Right cardiac atrium (tissue), 5 donors: ENCODE results near the gene DDX28. TPM values are rescaled to one million over a fixed set of nuclear protein-coding genes. Genes with fewer than 3 reads are reported as not detected.

ENCODE experiments used
- ATAC-seq, 2 donors: fragments of 200-7000 bp; cut with Tn5 transposase; one replicate each; pipeline versions ENCODE4 v1.8.0 to v1.9.1; 2020; ENCODE audit warnings: moderate library complexity in 2 of 2, mild to moderate bottlenecking in 1 of 2
- DNase-seq, 3 donors: peaks; one replicate each; pipeline ENCODE4 v3.0.0-alpha.2; 2020
- H3K27ac ChIP-seq: one replicate; pipeline ENCODE4 v1.5.1; 2013; ENCODE audit warnings: mild to moderate bottlenecking, low read length, control low read depth, moderate library complexity
- H3K27me3 ChIP-seq: one replicate; pipeline ENCODE4 v1.6.1; 2013; ENCODE audit not compliant: control insufficient read depth, insufficient read depth
- H3K4me1 ChIP-seq: one replicate; pipeline ENCODE4 v1.6.1; 2013; ENCODE audit warnings: low read length; ENCODE audit not compliant: control insufficient read depth, insufficient read depth
- H3K4me3 ChIP-seq: one replicate; pipeline ENCODE4 v1.5.1; 2013; ENCODE audit warnings: low read length, control low read depth
- H3K9me3 ChIP-seq: one replicate; pipeline ENCODE4 v1.6.1; 2013; ENCODE audit warnings: low read length; ENCODE audit not compliant: control insufficient read depth
- WGBS: extraction: QIAGEN DNeasy Blood & Tissue Kit; methylation state at CpG from one replicate; pipeline ENCODE4 v1.1.7; 2013; 5-methylcytosine and 5-hydroxymethylcytosine counted together
- intact Hi-C, 4 donors: fragments of 100-400 bp; cut with DNase I; formaldehyde crosslinking; loops; one replicate each; pipeline versions ENCODE4 v1.11.0 to v1.14.0; 2022 to 2023
- long read RNA-seq, 4 donors: library from polyadenylated mRNA; unstranded; transcript quantifications; one replicate each; pipeline ENCODE4 v2.0.0, GENCODE V29; 2020 to 2021
- polyA plus RNA-seq: library from polyadenylated mRNA; stranded (reverse); fragments of 200-250 nt; gene quantifications from one replicate; pipeline ENCODE4 v1.2.3, GENCODE V29; 2013
- total RNA-seq, 4 donors: library from RNA; stranded (reverse); fragmentation: NEBNext Ultra II Directional; extraction: Animal tissue kit (Norgen Biotek cat#: 25700); gene quantifications; one replicate each; pipeline ENCODE4 v1.2.1, GENCODE V29; 2021
- donor health status: healthy with polysubstance abuse.
- donor health status: DM: no; HTN: yes; CAD: no.
- donor health status: DM: no; HTN: no; CAD: no.
- donor health status: DM: no; HTN: yes; CAD: no; lungs with severe emphysema.
- donor health status: DM: yes; HTN: yes; CAD: no.

DDX28 gene, protein sequence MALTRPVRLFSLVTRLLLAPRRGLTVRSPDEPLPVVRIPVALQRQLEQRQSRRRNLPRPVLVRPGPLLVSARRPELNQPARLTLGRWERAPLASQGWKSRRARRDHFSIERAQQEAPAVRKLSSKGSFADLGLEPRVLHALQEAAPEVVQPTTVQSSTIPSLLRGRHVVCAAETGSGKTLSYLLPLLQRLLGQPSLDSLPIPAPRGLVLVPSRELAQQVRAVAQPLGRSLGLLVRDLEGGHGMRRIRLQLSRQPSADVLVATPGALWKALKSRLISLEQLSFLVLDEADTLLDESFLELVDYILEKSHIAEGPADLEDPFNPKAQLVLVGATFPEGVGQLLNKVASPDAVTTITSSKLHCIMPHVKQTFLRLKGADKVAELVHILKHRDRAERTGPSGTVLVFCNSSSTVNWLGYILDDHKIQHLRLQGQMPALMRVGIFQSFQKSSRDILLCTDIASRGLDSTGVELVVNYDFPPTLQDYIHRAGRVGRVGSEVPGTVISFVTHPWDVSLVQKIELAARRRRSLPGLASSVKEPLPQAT
- 1 to 10 TPM; 6.7 to 7.8 (median 7.4) TPM for total RNA-seq
- 8.4 TPM for polyA plus RNA-seq
- long read RNA-seq, donor 1, transcript DDX28-201 (1 exons, 2,169 nt) = major isoform, 10 of 10 reads
- long read RNA-seq, donor 1, partial matches to known transcripts = 0 of 10 reads
- long read RNA-seq, donor 1, other reads (novel, unspliced or antisense) = 0 of 10 reads
- long read RNA-seq, donor 2, transcript DDX28-201 (1 exons, 2,169 nt) = major isoform, 10 of 10 reads
- long read RNA-seq, donor 2, partial matches to known transcripts = 0 of 10 reads
- long read RNA-seq, donor 2, other reads (novel, unspliced or antisense) = 0 of 10 reads
- long read RNA-seq, donor 3, transcript DDX28-201 (1 exons, 2,169 nt) = major isoform, 41 of 41 reads
- long read RNA-seq, donor 3, partial matches to known transcripts = 0 of 41 reads
- long read RNA-seq, donor 3, other reads (novel, unspliced or antisense) = 0 of 41 reads
- long read RNA-seq, donor 4, transcript DDX28-201 (1 exons, 2,169 nt) = major isoform, 15 of 15 reads
- long read RNA-seq, donor 4, partial matches to known transcripts = 0 of 15 reads
- long read RNA-seq, donor 4, other reads (novel, unspliced or antisense) = 0 of 15 reads

DNA sequence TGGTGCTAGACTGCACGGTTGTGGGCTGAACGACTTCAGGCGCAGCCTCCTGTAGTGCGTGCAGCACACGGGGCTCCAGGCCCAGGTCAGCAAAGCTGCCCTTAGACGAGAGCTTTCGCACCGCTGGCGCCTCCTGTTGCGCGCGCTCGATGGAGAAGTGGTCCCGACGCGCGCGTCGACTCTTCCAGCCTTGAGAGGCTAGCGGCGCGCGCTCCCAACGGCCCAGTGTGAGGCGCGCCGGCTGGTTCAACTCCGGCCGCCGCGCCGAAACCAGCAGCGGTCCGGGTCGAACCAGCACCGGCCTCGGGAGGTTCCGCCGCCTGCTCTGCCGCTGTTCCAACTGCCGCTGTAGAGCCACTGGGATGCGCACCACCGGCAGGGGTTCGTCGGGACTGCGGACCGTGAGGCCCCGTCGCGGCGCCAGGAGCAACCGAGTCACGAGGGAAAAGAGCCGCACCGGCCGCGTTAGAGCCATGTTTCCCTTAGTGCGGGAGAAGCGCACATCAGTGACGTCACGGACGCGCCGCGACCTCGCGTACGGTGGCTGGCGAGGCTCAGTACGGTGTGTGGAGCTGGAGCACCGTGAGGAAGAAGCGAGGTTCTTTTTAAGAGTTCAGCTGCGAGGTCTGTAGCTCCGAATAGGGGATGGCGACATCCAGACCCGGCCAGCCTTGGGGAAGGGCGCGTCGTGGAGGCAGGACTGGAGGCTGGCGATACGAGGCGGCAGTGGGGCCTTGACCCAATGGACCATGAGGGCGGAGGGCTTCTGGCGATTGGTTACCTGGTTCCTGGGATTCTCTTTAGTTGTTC, at the start of gene DDX28, which contains the start of gene DUS2:
DDX28 (minus strand) TSS at position 505 of the 810 bp plus-strand sequence; CDS start at position 475, 30 bp downstream.
DUS2 (plus strand) TSS at position 557 of the 810 bp plus-strand sequence. CDS start 14,740 bp downstream, outside the sequence.
- DNase-seq = peak; percentile 91 to 97 (median 97)
- under 1% methylated on average over 84 of the region's 84 CpGs for WGBS
- intact Hi-C loops = no loop called here
- Histone ChIP-seq H3K27me3 (no peaks in the 10 kb centered on the region), H3K27ac (peak within 1 kb of the TSS; percentile 43), H3K4me3 (peak within 1 kb of the TSS; percentile 61), H3K9me3 (no peaks in the 10 kb centered on the region), H3K4me1 (peaks cover 10% of the 10 kb centered on the region)
- peak; percentile 96 to 97 for ATAC-seq

- Histone ChIP-seq H3K9me3 (no peaks in the 10 kb centered on the region), H3K4me3 (no peak overlapping the region), H3K27me3 (no peaks in the 10 kb centered on the region), H3K4me1 (peaks cover 10% of the 10 kb centered on the region), H3K27ac (peak overlapping the region; percentile 81)
- intact Hi-C loops = no loop called here
- peak in 1 of 3 donors; percentile 51 for DNase-seq
- 69% methylated on average over 9 of the region's 9 CpGs for WGBS
- peak; percentile 35 to 46 for ATAC-seq
Measured at GRCh38 chr16:68072038-68072695, 49.1 kb upstream of the DDX28 start.

DNA sequence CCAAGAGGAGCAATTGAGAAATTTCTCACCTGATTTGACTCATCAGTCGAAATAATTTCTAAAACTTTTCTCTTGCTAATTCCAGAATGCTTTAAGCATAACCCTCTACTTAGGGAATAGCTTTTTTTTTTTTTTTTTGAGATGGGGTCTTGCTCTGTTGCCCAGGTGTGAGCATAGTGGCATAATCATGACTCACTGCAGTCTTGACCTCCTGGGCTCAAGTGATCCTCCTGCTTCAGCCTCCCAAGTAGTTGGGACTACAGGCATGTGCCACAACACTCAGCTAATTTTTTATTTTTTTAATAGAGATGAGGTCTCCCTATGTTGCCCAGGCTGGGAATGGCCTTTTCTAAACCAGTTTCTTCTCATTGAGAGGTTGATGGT, 48.5 kb upstream of the DDX28 start:
- no peak overlapping the region for H3K4me3 ChIP-seq
- DNase-seq (no peak), ATAC-seq (no peak)
- H3K27me3 ChIP-seq = no peaks in the 10 kb centered on the region
- H3K9me3 ChIP-seq = no peaks in the 10 kb centered on the region
- 96% methylated on average over 1 of the region's 1 CpG for WGBS
- peaks cover 10% of the 10 kb centered on the region for H3K4me1 ChIP-seq
- intact Hi-C loops = no loop called here
- no peak overlapping the region for H3K27ac ChIP-seq

GRCh38 chr16:68070806-68071517, 47.9 kb upstream of the DDX28 start:
- Histone ChIP-seq H3K9me3 (no peaks in the 10 kb centered on the region), H3K4me1 (peaks cover 10% of the 10 kb centered on the region), H3K4me3 (no peak overlapping the region), H3K27me3 (no peaks in the 10 kb centered on the region), H3K27ac (no peak overlapping the region)
- 87% methylated on average over 14 of the region's 14 CpGs for WGBS
- ATAC-seq (no peak), DNase-seq (no peak)
- intact Hi-C loops = no loop called here

- intact Hi-C loops = no loop called here
- WGBS = 40% methylated on average over 2 of the region's 2 CpGs
- DNase-seq (no peak), ATAC-seq (no peak)
- peaks cover 11% of the 10 kb centered on the region for H3K4me1 ChIP-seq
- H3K27me3 ChIP-seq = no peaks in the 10 kb centered on the region
- no peak overlapping the region for H3K27ac ChIP-seq
- no peak overlapping the region for H3K4me3 ChIP-seq
- no peaks in the 10 kb centered on the region for H3K9me3 ChIP-seq
Measured at GRCh38 chr16:68070249-68070730, 47.3 kb upstream of the DDX28 start.

DNA sequence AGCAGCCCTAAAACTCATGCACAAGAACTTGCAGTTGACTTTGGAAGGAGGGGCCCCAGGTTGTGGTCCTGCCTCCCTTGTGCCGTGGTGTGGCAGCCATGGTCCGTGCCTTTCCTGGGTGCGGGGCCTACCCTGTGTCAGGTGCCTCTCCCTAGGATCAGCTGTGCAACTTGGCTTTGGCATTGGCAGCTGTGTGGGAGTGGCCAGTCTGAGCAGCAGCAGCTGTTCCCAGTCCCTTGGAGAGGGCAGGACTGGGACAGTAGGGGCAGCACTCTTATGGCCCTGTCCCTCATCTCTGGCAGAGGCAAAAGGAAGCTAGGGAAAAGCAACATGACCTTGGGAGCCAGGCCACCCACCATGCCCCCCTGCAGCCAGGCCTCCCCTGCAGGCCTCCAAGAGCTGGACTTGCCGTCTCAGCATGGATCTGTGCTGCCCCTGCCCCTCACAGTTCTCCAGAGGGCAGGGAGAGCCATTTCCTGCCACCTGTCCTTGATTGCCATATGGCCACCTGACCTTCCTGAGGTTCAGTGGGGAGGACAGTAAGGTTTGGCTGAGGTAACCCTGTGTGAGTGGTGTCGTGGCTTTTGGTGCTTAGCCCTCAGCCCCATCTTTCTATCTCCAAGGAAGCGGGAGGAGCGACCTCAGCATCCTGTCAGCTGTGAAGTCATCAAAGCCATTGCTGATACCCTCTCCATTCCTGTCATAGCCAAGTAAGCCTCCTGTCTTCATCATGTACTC, 46.6 kb upstream of the DDX28 start:
- Histone ChIP-seq H3K27me3 (no peaks in the 10 kb centered on the region), H3K4me3 (no peak overlapping the region), H3K27ac (no peak overlapping the region), H3K4me1 (peaks cover 12% of the 10 kb centered on the region), H3K9me3 (no peaks in the 10 kb centered on the region)
- DNase-seq = peak in 2 of 3 donors; percentile 73 to 74
- ATAC-seq = peak; percentile 31 to 59
- intact Hi-C loops = no loop called here
- WGBS = 75% methylated on average over 7 of the region's 7 CpGs

- Histone ChIP-seq H3K9me3 (no peaks in the 10 kb centered on the region), H3K27me3 (no peaks in the 10 kb centered on the region), H3K4me3 (no peak overlapping the region), H3K4me1 (peaks cover 14% of the 10 kb centered on the region), H3K27ac (no peak overlapping the region)
- DNase-seq (no peak), ATAC-seq (no peak)
- 98% methylated on average over 9 of the region's 9 CpGs for WGBS
- intact Hi-C loops = no loop called here
Measured at GRCh38 chr16:68068926-68069325, 45.9 kb upstream of the DDX28 start.

- Histone ChIP-seq H3K4me1 (peaks cover 11% of the 10 kb centered on the region), H3K9me3 (no peaks in the 10 kb centered on the region), H3K27me3 (no peaks in the 10 kb centered on the region), H3K27ac (no peak overlapping the region), H3K4me3 (no peak overlapping the region)
- no peak for ATAC-seq
- intact Hi-C loops = no loop called here
- 44% methylated on average over 1 of the region's 1 CpG for WGBS
- no peak for DNase-seq
Measured at GRCh38 chr16:68066763-68067162, 43.7 kb upstream of the DDX28 start.
